Left lung (tissue), 14 donors: ENCODE measurements around the gene CLDN9. TPM values are rescaled to one million over a fixed set of nuclear protein-coding genes. Genes with fewer than 3 reads are reported as not detected.
A peak's percentile ranks its signal among the peaks of the same experiment; 100 is the strongest.

Source experiments
- ATAC-seq: fragments of 200-7000 bp; cut with Tn5 transposase; one replicate; pipeline ENCODE4 v1.9.1; 2020; ENCODE audit warnings: moderate library complexity
- DNase-seq, 4 donors: peaks; one replicate each; pipeline ENCODE4 v3.0.0-alpha.2; 2013 to 2020
- H3K27ac ChIP-seq, 2 donors: fragments of 200-600 bp; sonication (generic) in 1 of 2; one replicate each; pipeline versions ENCODE4 v1.5.0 to v1.8.0; 2020 to 2021
- H3K27me3 ChIP-seq, 2 donors: fragments of 200-600 bp; sonication (generic) in 1 of 2; one replicate each; pipeline versions ENCODE4 v1.5.0 to v1.8.0; 2020 to 2021
- H3K36me3 ChIP-seq, 2 donors: fragments of 200-600 bp; sonication (generic) in 1 of 2; one replicate each; pipeline versions ENCODE4 v1.5.0 to v1.8.0; 2020 to 2021
- H3K4me1 ChIP-seq, 2 donors: fragments of 200-600 bp; one replicate each; pipeline ENCODE4 v1.8.0; 2021
- H3K4me3 ChIP-seq, 2 donors: fragments of 200-600 bp; sonication (generic) in 1 of 2; one replicate each; pipeline versions ENCODE4 v1.5.0 to v1.8.0; 2020 to 2021; ENCODE audit warnings: mild to moderate bottlenecking in 1 of 2
- H3K9me3 ChIP-seq, 2 donors: fragments of 200-600 bp; sonication (generic) in 1 of 2; one replicate each; pipeline versions ENCODE4 v1.5.0 to v1.8.0; 2020 to 2021
- CTCF ChIP-seq, 2 donors: fragments of 200-600 bp; sonication (generic) in 1 of 2; IDR thresholded peaks; one replicate each; pipeline versions ENCODE4 v1.5.0 to v1.8.0; 2021; ENCODE audit warnings: antibody characterized with exemption in 2 of 2
- intact Hi-C, 2 donors: fragments of 100-400 bp; cut with DNase I; formaldehyde crosslinking; loops; one replicate each; pipeline versions ENCODE4 v1.11.2 to v1.14.2; 2022
- long read RNA-seq, 12 donors: library from polyadenylated mRNA in 2 of 12; unstranded in 2 of 12; transcript quantifications; one replicate each; pipeline ENCODE4 v2.0.0 and lab custom pipeline, GENCODE V29; 2019 to 2026
- polyA plus RNA-seq, 6 donors: library from polyadenylated mRNA; unstranded; fragments of 120-200 nt; gene quantifications; one replicate each; pipeline ENCODE4 v1.2.1, GENCODE V29; 2013; ENCODE audit not compliant: insufficient read length in 6 of 6
- total RNA-seq, 2 donors: library from RNA; stranded (reverse); fragmentation: NEBNext Ultra II Directional; extraction: Animal tissue kit (Norgen Biotek cat#: 25700); gene quantifications; one replicate each; pipeline ENCODE4 v1.2.1, GENCODE V29; 2021
- donor health status: DM: no; HTN: yes; CAD: no.
- donor health status: DM: no; HTN: no; CAD: no.

The CLDN9 gene
- total RNA-seq (1 to 10 TPM in 1 of 2 donors, under 1 TPM in 1; 0.85 to 2.2 TPM), polyA plus RNA-seq (1 to 10 TPM; 5.0 to 6.5 (median 6.0) TPM)
- long read RNA-seq, donor 1, transcript CLDN9-201 (1 exons, 2,050 nt): major isoform, 10 of 10 reads
- long read RNA-seq, donor 1, partial matches to known transcripts: 0 of 10 reads
- long read RNA-seq, donor 1, other reads (novel, unspliced or antisense): 0 of 10 reads
- long read RNA-seq, donor 2, transcript CLDN9-201 (1 exons, 2,050 nt): major isoform, 9 of 9 reads
- long read RNA-seq, donor 2, partial matches to known transcripts: 0 of 9 reads
- long read RNA-seq, donor 2, other reads (novel, unspliced or antisense): 0 of 9 reads
- long read RNA-seq, donor 3, partial matches to known transcripts: 0 of 3 reads
- long read RNA-seq, donor 3, other reads (novel, unspliced or antisense): 0 of 3 reads
- long read RNA-seq, donor 4: 0 reads
- long read RNA-seq, donor 5, transcript CLDN9-201 (1 exons, 2,050 nt): major isoform, 10 of 52 reads
- long read RNA-seq, donor 5, partial matches to known transcripts: 0 of 52 reads
- long read RNA-seq, donor 5, other reads (novel, unspliced or antisense): 42 of 52 reads
- long read RNA-seq, donor 6, partial matches to known transcripts: 0 of 1 reads
- long read RNA-seq, donor 6, other reads (novel, unspliced or antisense): 0 of 1 reads
- long read RNA-seq, donor 7, partial matches to known transcripts: 0 of 39 reads
- long read RNA-seq, donor 7, other reads (novel, unspliced or antisense): 37 of 39 reads
- long read RNA-seq, donor 8, transcript CLDN9-201 (1 exons, 2,050 nt): major isoform, 7 of 51 reads
- long read RNA-seq, donor 8, partial matches to known transcripts: 39 of 51 reads
- long read RNA-seq, donor 8, other reads (novel, unspliced or antisense): 5 of 51 reads
- long read RNA-seq, donor 9: 0 reads
- long read RNA-seq, donor 10, partial matches to known transcripts: 0 of 2 reads
- long read RNA-seq, donor 10, other reads (novel, unspliced or antisense): 0 of 2 reads
- long read RNA-seq, donor 11: 0 reads
- long read RNA-seq, donor 12, transcript CLDN9-201 (1 exons, 2,050 nt): major isoform, 8 of 81 reads
- long read RNA-seq, donor 12, partial matches to known transcripts: 73 of 81 reads
- long read RNA-seq, donor 12, other reads (novel, unspliced or antisense): 0 of 81 reads

- Histone ChIP-seq H3K4me1 (peaks cover 7 to 34% of the 10 kb centered on the region in 2 donors), H3K9me3 (no peaks in the 10 kb centered on the region), H3K27ac (no peak within 1 kb of the TSS), H3K36me3 (no peaks in the 10 kb centered on the region), H3K27me3 (peaks cover 9 to 86% of the 10 kb centered on the region in 2 donors), H3K4me3 (no peak within 1 kb of the TSS)
- peak; percentile 75 for ATAC-seq
- peak in 1 of 4 donors; percentile 78 for DNase-seq
- intact Hi-C loops: no loop called here
- TF ChIP-seq CTCF (IDR thresholded peaks at IDR 0.05): no peak
Observed at GRCh38 chr16:3012828-3013420, at the start of gene CLDN9. Gene CLDN9 (plus strand): TSS chr16:3012923. CDS start chr16:3013363, 440 bp downstream.

- H3K27ac ChIP-seq: no peak overlapping the region
- H3K36me3 ChIP-seq: no peaks in the 10 kb centered on the region
- no peak for TF ChIP-seq CTCF (IDR thresholded peaks at IDR 0.05)
- H3K27me3 ChIP-seq: peaks cover 65 to 100% of the 10 kb centered on the region in 2 donors
- H3K4me1 ChIP-seq: peaks cover 18 to 55% of the 10 kb centered on the region in 2 donors
- ATAC-seq (no peak), DNase-seq (no peak)
- no peak overlapping the region for H3K4me3 ChIP-seq
- no peaks in the 10 kb centered on the region for H3K9me3 ChIP-seq
- intact Hi-C loops: no loop called here
Observed at GRCh38 chr16:2963074-2963722, 49.5 kb upstream of the CLDN9 start.

- TF ChIP-seq CTCF (IDR thresholded peaks at IDR 0.05): no peak
- intact Hi-C loops: no loop called here
- no peak for ATAC-seq
- Histone ChIP-seq H3K27me3 (peaks cover 69 to 99% of the 10 kb centered on the region in 2 donors), H3K4me3 (peak within 1 kb of the TSS in 1 of 2 donors; percentile 26), H3K4me1 (peaks cover 21 to 62% of the 10 kb centered on the region in 2 donors), H3K36me3 (no peaks in the 10 kb centered on the region), H3K9me3 (no peaks in the 10 kb centered on the region), H3K27ac (no peak within 1 kb of the TSS)
- DNase-seq: peak in 2 of 4 donors; percentile 40 to 80
Observed at GRCh38 chr16:2963723-2964474, 48.8 kb upstream of the CLDN9 start, which contains the start of gene KREMEN2. Gene KREMEN2 (plus strand): TSS chr16:2964275. CDS start chr16:2964521, 246 bp downstream.
